NCI-H2107 treated with DMSO at 0.1 percent for 48 hours (cell line): ENCODE measurements around the gene FUT7.

Source experiments
- DNase-seq: peaks from one replicate; lab custom pipeline; 2025; ENCODE audit not compliant: unreplicated experiment; lab: John Stamatoyannopoulos, UW

FUT7 gene

GRCh38 chr9:137031904-137032640, at the start of gene FUT7:
Gene FUT7, minus strand, starts transcription at chr9:137032088. Its CDS starts 97 bp downstream, at chr9:137031991.
- DNase-seq: no peak

- no peak for DNase-seq
These were observed 48.6 kb upstream of the FUT7 start for GRCh38 chr9:137080260-137081122.

- no peak for DNase-seq
These were observed 47.5 kb upstream of the FUT7 start for GRCh38 chr9:137079401-137079787.

- DNase-seq: no peak
These were observed 47.0 kb upstream of the FUT7 start for GRCh38 chr9:137078701-137079400.

- DNase-seq: no peak
These were observed 46.1 kb upstream of the FUT7 start for GRCh38 chr9:137077758-137078693.

GRCh38 chr9:137077010-137077747, 45.3 kb upstream of the FUT7 start, which contains the start of gene UAP1L1:
Gene UAP1L1, plus strand, starts transcription at chr9:137077517. Its CDS starts 16 bp downstream, at chr9:137077533.
- no peak for DNase-seq

- DNase-seq: no peak
These were observed 44.7 kb upstream of the FUT7 start for GRCh38 chr9:137076636-137077009.

- no peak for DNase-seq
These were observed 43.4 kb upstream of the FUT7 start for GRCh38 chr9:137075275-137075775.

- no peak for DNase-seq
These were observed 42.9 kb upstream of the FUT7 start for GRCh38 chr9:137074657-137075274.

- DNase-seq: no peak
These were observed 42.1 kb upstream of the FUT7 start for GRCh38 chr9:137073992-137074399.

GRCh38 chr9:137071282-137071681, 39.4 kb upstream of the FUT7 start:
- no peak for DNase-seq

GRCh38 chr9:137070906-137071275, 39.0 kb upstream of the FUT7 start:
- no peak for DNase-seq

GRCh38 chr9:137070201-137070905, 38.5 kb upstream of the FUT7 start, which contains the start of gene SAPCD2:
Gene SAPCD2, minus strand, starts transcription at chr9:137070557. Its CDS starts 97 bp downstream, at chr9:137070460.
- DNase-seq: peak; percentile 87

GRCh38 chr9:137069508-137070091, 37.7 kb upstream of the FUT7 start:
- DNase-seq: no peak

GRCh38 chr9:137068539-137069507, 36.9 kb upstream of the FUT7 start:
- DNase-seq: no peak

- peak; percentile 71 for DNase-seq
These were observed 36.1 kb upstream of the FUT7 start for GRCh38 chr9:137067860-137068538.
